ENCODE data around the gene FEM1B.

The FEM1B gene

GRCh38 chr15:68322796-68323195, 45.3 kb downstream of the FEM1B start:
- DNase-seq (ENCODE audit: low read depth in 2 of 2), result no peak

- DNase-seq (ENCODE audit: low read depth in 2 of 2), result no peak
Measured at GRCh38 chr15:68325726-68326125, 48.2 kb downstream of the FEM1B start.

GRCh38 chr15:68326711-68327354, 49.3 kb downstream of the FEM1B start:
- DNase-seq (ENCODE audit: low read depth in 2 of 2), result no peak

GRCh38 chr15:68328443-68328842, 50.9 kb downstream of the FEM1B start:
- DNase-seq (ENCODE audit: low read depth in 2 of 2), result no peak

GRCh38 chr15:68328964-68329363, 51.4 kb downstream of the FEM1B start:
- DNase-seq (ENCODE audit: low read depth in 2 of 2), result no peak

GRCh38 chr15:68330416-68330815, 52.9 kb downstream of the FEM1B start:
- DNase-seq (ENCODE audit: low read depth in 2 of 2), result no peak

GRCh38 chr15:68330901-68331300, 53.4 kb downstream of the FEM1B start:
- DNase-seq (ENCODE audit: low read depth in 2 of 2), result no peak

- no peak for DNase-seq (ENCODE audit: low read depth in 2 of 2)
Measured at GRCh38 chr15:68332266-68332665, 54.7 kb downstream of the FEM1B start.

- no peak for DNase-seq (ENCODE audit: low read depth in 2 of 2)
Measured at GRCh38 chr15:68333775-68334470, 56.4 kb downstream of the FEM1B start.

- no peak for DNase-seq (ENCODE audit: low read depth in 2 of 2)
Measured at GRCh38 chr15:68334661-68335124, 57.1 kb downstream of the FEM1B start.

- no peak for DNase-seq (ENCODE audit: low read depth in 2 of 2)
Measured at GRCh38 chr15:68335251-68335650, 57.7 kb downstream of the FEM1B start.

- no peak for DNase-seq (ENCODE audit: low read depth in 2 of 2)
Measured at GRCh38 chr15:68335655-68336054, 58.1 kb downstream of the FEM1B start.

GRCh38 chr15:68336516-68336915, 59.0 kb downstream of the FEM1B start:
- no peak for DNase-seq (ENCODE audit: low read depth in 2 of 2)

- no peak for DNase-seq (ENCODE audit: low read depth in 2 of 2)
Measured at GRCh38 chr15:68337826-68338225, 60.3 kb downstream of the FEM1B start.

- DNase-seq (ENCODE audit: low read depth in 2 of 2), result no peak
Measured at GRCh38 chr15:68339481-68339880, 61.9 kb downstream of the FEM1B start.

- DNase-seq (ENCODE audit: low read depth in 2 of 2), result no peak
Measured at GRCh38 chr15:68340726-68341671, 63.5 kb downstream of the FEM1B start.

GRCh38 chr15:68341760-68342725, 64.5 kb downstream of the FEM1B start:
- DNase-seq (ENCODE audit: low read depth in 2 of 2), result no peak

- no peak for DNase-seq (ENCODE audit: low read depth in 2 of 2)
Measured at GRCh38 chr15:68343579-68344225, 66.2 kb downstream of the FEM1B start.

- DNase-seq (ENCODE audit: low read depth in 2 of 2), result no peak
Measured at GRCh38 chr15:68344600-68344999, 67.1 kb downstream of the FEM1B start.
